HG02884 (cell line): ENCODE results near the gene ANKHD1.

Experiments
- ATAC-seq: cut with Tn5 transposase; IDR thresholded peaks from one replicate; pipeline ENCODE4 v1.9.1; 2021; ENCODE audit warnings: mild to moderate bottlenecking, moderate library complexity; ENCODE audit not compliant: unreplicated experiment

The ANKHD1 gene, protein sequence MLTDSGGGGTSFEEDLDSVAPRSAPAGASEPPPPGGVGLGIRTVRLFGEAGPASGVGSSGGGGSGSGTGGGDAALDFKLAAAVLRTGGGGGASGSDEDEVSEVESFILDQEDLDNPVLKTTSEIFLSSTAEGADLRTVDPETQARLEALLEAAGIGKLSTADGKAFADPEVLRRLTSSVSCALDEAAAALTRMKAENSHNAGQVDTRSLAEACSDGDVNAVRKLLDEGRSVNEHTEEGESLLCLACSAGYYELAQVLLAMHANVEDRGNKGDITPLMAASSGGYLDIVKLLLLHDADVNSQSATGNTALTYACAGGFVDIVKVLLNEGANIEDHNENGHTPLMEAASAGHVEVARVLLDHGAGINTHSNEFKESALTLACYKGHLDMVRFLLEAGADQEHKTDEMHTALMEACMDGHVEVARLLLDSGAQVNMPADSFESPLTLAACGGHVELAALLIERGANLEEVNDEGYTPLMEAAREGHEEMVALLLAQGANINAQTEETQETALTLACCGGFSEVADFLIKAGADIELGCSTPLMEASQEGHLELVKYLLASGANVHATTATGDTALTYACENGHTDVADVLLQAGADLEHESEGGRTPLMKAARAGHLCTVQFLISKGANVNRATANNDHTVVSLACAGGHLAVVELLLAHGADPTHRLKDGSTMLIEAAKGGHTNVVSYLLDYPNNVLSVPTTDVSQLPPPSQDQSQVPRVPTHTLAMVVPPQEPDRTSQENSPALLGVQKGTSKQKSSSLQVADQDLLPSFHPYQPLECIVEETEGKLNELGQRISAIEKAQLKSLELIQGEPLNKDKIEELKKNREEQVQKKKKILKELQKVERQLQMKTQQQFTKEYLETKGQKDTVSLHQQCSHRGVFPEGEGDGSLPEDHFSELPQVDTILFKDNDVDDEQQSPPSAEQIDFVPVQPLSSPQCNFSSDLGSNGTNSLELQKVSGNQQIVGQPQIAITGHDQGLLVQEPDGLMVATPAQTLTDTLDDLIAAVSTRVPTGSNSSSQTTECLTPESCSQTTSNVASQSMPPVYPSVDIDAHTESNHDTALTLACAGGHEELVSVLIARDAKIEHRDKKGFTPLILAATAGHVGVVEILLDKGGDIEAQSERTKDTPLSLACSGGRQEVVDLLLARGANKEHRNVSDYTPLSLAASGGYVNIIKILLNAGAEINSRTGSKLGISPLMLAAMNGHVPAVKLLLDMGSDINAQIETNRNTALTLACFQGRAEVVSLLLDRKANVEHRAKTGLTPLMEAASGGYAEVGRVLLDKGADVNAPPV (N-terminal part only)

DNA sequence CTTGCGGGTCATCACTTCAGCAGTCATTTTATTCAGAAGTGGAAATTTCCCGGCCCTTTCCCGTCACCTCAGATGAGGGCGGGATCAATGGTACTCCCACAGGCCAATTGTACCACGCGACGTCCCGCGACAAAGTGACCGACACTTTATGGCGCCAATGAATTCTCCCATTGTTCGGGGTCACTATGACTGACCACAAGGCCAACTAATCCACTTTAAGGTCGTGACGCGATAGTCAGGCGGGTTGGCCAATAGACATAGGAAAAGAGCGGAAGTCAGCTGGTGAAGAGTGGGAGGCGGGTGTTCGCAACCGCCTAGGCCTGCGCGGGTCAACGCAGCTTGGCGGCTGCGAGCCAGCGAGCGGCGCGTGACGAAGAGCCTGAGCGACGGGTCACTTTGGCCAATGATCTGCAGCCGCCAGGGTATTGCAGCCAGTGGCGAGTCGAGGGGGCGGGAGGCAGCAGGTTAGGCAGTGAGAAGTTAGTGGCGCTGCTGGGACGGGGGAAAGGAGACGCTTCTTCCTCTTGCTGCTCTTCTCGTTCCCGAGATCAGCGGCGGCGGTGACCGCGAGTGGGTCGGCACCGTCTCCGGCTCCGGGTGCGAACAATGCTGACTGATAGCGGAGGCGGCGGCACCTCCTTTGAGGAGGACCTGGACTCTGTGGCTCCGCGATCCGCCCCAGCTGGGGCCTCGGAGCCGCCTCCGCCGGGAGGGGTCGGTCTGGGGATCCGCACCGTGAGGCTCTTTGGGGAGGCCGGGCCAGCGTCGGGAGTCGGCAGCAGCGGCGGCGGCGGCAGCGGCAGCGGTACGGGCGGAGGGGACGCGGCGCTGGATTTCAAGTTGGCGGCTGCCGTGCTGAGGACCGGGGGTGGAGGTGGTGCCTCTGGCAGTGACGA is at the start of gene ANKHD1:
ANKHD1 (plus strand) TSS at position 472 of the 896 bp plus-strand sequence; CDS start at position 607, 135 bp downstream.
- peak; percentile 78 for ATAC-seq

GRCh38 chr5:140355546-140355945 is 46.1 kb upstream of the ANKHD1 start:
- ATAC-seq = no peak

- ATAC-seq = peak; percentile 18
These were observed 44.5 kb upstream of the ANKHD1 start for GRCh38 chr5:140356853-140357725.

DNA sequence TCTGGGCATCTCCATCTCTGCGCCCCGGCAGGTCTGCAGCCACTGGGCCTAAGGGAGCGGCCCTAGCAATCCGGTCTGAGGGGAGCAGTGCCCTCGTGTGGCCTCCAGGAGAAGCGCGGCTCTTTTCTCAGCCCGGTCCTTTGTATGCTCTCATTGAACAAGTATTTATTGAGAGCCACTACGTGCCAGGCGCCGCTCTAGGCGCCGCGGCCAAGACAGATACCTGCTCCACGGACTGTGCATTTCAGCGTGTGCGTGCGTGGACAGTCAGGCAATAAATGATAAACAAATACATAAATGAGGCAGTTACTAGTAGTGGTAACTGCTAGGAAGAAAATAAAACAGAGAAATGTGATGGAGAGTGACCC is 43.9 kb upstream of the ANKHD1 start:
- ATAC-seq = peak; percentile 95

DNA sequence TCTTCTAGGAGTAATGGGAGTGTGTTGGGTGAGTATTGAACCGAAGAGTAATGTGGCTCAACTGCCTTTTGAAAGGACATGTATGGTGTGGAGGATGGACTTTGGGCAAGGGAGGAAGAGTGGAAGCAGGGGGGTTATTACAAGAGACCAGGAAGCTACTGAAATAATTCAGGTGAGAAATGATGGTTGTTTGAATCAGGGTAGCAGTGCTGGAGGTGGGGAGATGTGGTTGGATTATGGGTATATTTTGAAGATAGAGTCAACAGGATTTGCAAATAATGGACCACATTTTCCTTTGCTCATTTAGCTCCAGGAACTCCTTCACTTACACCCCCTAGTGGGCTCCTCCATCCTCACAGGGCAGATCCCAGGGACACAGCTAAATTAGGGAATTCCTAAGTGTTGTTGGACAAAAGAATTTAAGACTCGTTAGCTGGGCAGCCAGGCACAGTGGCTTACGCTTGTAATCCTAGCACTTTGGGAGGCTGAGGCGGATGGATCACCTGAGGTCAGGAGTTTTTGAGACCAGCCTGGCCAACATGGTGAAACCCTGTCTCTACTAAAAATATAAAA is 42.8 kb upstream of the ANKHD1 start:
- ATAC-seq = no peak

GRCh38 chr5:140360101-140360500 is 41.5 kb upstream of the ANKHD1 start, which contains the start of gene SLC4A9:
TSS of gene SLC4A9 (plus strand) at chr5:140360194. CDS start at chr5:140360237, 43 bp downstream.
- no peak for ATAC-seq

GRCh38 chr5:140360681-140361479 is 40.8 kb upstream of the ANKHD1 start:
- no peak for ATAC-seq

GRCh38 chr5:140361901-140362300 is 39.7 kb upstream of the ANKHD1 start:
- ATAC-seq = no peak

DNA sequence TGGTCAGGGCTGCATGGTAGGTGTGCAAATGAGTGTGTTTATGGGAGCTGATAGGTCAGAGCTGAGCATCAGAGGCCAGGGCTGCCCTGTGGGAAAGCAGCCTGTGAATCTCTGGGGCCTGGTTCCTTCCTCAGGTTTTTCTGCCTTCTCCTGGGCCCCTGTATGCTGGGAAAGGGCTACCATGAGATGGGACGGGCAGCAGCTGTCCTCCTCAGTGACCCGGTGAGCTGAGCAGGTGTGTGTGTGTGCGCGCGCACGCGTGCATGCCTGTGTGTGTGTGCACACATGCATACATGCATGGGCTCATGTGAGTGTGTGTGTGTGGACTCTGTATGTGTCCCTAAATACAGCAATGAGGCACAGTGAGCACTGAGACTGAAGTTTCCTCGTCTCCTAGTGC is 39.3 kb upstream of the ANKHD1 start:
- ATAC-seq = no peak

DNA sequence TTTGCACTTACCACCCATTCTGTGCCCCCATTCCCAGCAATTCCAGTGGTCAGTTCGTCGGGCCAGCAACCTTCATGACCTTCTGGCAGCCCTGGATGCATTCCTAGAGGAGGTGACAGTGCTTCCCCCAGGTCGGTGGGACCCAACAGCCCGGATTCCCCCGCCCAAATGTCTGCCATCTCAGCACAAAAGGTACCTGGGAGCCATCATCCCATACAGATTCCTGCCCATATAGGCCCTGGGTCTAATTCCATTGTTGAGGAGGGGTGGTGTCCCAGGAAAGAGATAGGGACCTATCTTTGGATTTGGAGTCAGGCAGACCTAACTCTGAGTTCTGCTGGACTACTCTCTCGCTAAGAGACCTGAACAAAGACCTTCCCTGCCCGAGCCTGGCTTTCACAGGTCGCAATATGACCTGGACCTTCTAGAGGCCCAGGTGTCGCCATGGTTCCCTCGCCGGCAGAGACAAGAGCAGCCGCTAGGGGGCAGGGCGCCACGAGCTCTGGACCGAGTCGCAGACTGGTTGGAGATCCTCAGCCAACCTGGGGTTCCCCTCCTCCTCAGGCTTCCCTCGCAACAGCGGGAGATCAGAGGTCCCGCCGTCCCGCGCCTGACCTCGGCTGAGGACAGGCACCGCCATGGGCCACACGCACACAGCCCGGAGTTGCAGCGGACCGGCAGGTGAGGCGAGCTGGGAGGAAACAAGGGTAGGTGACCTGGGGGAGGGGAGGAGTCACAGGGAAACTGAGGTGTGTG is 38.6 kb upstream of the ANKHD1 start:
- peak; percentile 92 for ATAC-seq

GRCh38 chr5:140363631-140364471 is 37.8 kb upstream of the ANKHD1 start:
- no peak for ATAC-seq

- no peak for ATAC-seq
These were observed 37.2 kb upstream of the ANKHD1 start for GRCh38 chr5:140364472-140364765.

GRCh38 chr5:140365282-140365681 is 36.4 kb upstream of the ANKHD1 start:
- no peak for ATAC-seq

- no peak for ATAC-seq
These were observed 35.7 kb upstream of the ANKHD1 start for GRCh38 chr5:140365941-140366340.

GRCh38 chr5:140366589-140367255 is 34.9 kb upstream of the ANKHD1 start:
- no peak for ATAC-seq
